CD4-positive, alpha-beta T cell treated with Interferon gamma for 1 hour (primary cell): Measurements from ENCODE around the gene PRKCZ.

Experiments used
- DNase-seq: peaks from one replicate; pipeline ENCODE4 v3.0.0-alpha.2; 2020

The PRKCZ gene

DNA sequence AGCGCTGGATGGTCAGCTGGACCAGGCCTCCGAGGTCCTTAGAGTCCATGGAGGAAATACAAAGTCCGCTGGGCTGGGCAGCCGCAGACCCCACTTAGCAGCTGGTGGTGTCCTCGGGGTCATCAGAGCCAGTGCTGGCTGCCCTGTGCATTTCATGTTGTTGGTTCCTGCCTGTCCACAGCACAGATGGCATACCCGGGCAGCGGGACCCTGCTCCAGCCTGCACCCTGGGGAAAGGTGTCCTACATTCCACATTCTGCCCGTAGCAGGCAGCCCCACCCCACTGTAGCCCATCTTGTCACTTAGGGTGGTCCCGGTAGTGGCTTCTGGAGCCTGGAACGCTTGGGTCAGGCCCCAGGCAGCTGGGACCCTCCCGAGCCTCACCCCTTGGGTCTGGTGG lies 19.8 kb downstream of the PRKCZ start:
- DNase-seq, result no peak

DNA sequence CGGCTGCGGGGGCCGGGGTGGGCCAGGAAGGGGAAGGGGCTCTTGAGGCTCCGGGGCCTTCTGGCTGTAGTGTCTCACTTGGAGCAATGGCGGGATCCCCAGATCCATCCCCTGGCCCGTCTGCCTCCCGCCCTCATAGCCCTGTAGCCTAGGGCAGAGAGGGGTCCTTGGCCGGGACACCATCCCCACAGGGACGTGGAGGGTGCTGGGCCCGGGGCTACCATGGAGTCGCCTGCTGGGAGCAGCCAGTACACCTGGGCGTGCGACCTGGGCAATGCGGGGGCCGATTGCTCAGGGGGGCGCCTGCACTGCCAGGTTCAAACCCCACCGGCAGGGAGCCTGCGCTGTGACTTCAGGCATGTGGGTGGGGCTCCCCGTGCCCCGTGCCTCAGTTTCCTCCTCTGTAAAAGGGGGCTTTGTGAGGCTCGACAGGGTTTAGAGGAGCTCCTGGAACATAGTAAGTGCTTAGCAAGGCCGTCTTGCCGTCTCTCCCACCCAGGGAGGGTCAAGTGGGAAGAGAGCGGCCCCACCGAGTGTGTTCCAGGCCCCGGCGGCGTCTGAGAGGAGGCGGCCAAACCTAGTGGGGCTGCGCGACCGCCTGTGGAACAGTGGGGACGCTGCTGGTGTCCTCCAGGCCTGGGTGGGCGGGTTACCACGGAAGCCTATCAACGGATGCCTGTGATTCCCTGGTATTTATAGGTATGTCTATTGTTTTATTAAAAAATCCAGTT lies 20.8 kb downstream of the PRKCZ start:
- no peak for DNase-seq

DNA sequence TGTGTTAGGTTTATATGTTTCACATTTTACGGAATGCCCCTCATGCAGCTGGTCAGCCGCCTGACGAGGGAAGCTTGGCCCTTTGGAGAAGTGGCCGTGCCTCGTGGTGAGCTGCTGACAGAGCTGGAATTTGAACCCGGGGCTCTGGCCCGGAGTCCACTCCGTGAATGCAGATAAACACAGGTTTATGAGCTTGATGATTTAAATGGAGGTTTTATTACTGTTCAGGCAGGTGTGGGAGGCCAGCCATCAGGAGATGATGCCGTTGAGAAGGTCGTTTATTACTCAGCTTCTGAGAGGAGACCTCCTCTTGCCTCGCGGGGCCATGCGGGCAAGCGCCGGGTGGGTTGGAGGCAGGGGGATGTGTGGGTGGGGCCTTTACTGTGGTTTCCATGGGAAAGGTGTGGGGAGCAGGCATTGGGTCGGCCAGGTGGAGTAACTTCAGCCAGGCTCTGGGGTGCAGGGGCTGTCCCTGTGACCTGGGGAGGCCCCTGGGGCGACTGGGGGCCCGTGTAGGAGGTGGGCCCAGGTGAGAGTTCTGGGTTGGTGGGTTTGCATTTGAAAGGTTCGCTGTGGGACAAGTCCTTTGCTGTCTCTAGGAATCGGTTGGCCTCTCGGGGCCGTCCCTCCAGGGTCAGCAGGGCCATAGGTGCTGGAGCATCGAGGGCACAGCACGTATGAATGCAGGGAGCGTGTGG lies 22.0 kb downstream of the PRKCZ start:
- no peak for DNase-seq

DNA sequence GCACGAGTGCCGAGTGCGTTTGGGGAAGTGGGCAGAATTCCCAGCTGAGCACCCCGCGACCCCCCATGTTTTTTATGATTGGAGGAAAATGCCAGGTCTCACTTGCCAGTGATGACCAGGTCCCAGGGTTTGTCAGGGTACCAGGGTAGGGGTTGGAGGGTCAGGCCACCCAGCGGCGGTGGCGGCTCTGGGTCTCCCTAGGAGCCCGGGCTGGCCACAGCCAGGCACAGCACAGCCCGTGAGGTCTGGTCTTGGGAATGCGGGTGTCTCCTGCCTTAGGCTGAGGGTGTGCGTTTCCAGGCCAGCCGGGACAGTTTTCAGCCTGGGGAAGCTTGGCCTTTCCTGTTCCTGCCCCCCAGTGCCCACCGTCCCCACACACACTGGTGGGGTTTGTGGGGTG lies 22.7 kb downstream of the PRKCZ start:
- DNase-seq, result no peak

DNA sequence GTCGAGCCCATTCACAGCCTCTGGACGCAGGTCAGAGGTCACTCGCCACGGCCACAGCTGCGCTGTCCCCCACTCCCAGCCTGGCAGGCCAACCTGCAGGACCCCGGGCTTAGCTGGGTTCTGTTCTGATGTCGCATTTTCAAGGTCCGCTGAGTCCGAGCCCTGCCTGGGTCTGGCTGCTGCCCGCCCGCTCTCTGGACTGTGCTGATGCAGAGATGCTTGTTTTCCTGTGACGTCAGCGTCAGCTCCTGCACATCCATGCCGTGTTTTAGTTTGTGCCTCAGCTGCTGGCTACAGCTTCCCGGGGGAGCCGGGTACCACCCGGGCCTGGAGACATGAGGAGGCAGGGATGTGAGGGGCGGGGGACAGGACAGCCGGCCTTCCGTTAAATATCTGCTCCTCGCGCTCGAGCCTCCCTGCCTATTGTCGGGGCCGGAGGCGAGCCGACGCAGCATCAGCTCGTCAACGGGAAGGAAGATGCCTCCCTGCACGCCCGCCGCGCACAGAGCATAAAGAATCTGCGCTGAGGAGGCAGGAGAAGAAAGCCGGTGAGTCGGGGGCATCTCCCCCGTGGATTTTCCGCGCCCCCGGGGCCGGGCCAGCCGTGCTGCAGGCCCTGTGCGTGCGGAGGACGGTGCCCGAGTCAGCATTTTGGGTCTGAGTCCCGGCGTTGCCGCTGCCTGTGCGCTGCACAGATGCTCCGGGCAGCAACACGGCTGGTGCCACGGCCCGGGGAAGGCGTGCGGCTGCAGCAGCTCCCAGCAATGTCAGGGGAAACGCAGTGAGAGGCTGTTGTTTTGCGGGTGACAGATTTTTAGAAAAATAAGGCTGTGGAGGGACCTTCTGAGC lies 23.4 kb downstream of the PRKCZ start:
- no peak for DNase-seq

DNA sequence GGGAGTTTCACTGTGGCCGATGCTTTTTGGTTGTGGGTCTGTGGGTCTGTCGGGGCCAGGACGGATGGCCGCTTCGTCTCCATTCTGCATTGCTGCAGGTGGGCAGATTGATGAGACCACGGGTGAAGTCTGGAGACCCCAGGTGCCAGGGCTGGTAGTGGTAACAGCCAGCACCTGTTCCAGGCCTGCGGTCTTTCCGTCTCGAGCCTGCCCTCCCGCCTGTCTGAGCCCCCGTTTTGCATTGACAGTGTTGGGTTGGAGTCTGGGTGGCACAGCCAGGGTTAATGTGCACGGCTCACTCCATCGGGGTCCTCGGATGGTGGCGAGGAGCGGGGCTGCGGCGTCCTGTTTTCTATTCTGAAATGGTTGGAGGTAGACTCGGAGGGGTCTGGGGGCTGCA lies 24.2 kb downstream of the PRKCZ start:
- DNase-seq, result no peak

DNA sequence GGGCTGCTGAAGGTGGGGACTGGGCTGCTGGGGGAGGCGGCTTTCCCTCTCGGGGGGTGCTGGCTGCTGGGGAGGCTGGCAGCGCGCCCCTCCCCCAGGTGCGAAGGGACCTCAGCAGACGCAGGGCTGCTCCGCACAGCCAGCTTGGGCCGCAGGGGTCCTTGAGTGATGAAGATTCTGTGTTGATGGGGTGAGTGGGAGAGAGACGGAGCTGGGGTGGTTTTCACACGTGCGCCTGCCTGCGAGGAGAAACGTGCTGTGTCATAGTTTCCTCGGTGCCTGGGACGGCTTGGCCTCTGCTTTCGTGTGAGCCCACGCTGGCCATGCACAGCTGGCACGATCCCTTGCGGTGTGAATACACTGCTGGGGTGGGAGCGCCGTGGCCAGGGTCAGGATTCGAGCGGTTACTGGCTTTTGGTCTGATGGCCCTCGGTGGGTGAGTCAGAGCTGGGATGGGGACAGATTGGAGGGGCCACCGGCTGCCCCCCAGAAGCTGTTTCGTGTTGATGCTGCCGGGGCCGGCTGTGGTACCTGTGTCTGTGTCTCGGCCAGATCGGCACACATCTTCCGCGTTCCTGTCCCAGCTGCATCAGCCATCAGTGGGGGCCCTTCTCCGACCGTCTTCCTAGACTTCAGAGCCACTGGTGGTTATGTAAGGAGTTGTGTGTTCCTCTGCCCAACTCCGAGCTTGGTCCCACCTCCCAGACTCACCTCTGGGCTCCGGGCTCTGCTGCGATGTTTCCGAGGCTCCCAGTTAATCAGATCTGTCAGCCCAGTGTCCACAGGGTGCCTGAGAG lies 24.9 kb downstream of the PRKCZ start:
- DNase-seq, result no peak

DNA sequence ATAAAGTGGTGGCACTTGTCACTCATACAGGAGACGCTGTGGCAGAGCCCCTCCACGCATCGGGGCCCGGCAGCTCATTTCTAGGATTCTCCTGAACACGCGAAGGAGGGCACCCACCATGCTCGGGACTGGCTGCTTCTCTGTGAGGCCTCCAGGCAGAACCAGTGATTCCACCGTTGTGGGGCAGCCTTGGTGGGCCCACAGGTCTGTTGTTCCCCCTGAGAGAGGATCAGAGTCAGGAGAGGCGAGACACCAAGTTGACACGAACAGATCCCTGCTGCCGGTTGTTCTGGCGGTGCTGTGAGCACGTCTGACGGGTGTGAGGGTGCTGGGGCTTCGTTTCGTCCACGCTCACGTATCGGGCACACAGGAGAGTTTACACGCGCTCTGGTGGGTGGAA lies 26.6 kb downstream of the PRKCZ start:
- no peak for DNase-seq

DNA sequence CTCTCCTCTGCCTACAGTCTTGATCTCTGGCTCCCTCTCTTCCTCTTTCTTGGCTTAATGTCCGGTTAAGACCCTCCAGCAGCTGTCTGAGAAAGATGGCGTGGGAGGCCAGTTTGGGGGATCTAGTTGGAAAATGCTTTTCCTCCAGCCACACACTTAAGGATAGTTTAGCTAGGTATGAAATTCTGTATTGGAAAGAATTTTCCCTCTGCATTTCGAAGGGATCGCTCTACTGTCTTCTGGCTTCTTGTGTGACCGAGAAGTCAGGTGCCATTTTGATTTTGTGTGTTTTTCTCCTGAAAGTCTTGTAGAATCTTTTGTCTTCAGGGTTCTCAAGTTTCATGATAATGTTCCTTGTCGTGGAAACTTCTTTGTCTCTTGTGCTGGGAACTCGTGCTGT lies 28.0 kb downstream of the PRKCZ start:
- DNase-seq, result no peak

DNA sequence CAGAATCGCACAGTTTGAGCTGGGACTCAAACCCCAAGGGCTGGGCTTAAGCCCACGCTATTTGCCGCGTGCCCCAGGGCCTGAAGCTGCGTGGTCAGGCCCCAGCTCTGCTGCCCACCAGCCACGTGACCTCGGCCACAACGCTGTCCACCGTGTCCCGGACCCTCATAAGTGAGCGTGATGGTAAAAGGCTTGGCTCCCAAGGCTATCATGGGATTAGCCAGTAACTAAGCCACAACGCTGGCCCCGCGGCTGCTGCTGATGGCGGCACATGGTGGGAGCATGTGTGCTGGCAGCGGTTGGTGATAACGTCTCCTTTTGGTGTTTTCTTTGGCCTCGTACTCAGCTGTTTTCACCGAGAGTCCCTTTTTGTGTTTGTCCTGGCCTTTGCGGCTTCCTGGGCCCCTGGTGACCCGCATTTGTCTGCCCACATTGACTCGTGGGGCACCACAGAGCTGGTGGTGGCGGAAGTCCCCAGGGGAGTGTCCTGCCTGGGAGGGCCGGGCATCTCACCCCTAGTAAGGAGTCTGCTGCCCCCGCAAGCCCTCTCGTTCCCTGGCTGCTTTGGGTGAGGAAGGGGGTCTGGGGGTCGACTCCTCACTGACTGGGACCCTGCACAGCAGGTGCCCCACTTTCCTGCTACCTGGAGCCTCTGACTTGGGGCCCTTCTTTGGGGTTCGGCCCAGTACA lies 29.3 kb downstream of the PRKCZ start:
- no peak for DNase-seq

DNA sequence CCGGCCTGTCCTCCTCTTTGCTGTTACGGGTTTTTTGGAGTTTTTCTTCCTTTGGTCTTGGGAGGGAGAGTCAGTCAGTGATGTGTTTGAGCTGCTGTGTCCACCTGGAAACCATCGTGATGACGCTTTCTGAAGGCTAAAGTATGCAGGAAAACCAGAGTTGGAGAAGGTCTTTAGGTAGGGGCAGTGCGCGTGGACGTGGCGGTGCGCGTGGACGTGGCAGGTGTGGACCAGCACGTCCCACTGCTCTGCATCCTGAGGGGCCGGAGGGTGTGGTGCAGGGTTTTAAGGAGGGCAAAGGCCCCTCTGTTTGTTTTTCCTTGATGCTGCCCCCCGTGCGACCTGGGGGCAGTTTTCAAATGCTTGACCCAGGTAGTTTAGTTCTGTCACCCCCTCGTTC lies 29.9 kb downstream of the PRKCZ start:
- no peak for DNase-seq

DNA sequence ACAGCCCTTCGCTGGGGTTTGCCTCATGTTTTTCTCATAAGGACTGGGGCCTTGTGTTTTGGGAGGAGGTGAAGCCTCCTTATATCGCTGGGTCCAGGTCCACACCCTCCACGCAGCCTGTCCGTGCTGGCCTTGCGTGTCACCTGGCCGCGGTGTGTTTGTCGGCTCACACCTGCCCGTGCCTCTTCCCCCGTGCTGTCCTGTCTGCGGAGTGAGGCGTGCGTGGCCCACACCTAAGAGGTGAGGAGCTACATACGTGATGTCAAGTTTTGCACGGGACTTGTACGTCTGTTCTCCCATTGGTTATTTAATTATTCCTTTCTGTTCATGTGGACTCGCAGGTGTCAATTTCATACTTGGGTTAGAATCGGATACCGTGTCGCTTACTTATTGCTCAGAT lies 30.7 kb downstream of the PRKCZ start:
- DNase-seq, result no peak

DNA sequence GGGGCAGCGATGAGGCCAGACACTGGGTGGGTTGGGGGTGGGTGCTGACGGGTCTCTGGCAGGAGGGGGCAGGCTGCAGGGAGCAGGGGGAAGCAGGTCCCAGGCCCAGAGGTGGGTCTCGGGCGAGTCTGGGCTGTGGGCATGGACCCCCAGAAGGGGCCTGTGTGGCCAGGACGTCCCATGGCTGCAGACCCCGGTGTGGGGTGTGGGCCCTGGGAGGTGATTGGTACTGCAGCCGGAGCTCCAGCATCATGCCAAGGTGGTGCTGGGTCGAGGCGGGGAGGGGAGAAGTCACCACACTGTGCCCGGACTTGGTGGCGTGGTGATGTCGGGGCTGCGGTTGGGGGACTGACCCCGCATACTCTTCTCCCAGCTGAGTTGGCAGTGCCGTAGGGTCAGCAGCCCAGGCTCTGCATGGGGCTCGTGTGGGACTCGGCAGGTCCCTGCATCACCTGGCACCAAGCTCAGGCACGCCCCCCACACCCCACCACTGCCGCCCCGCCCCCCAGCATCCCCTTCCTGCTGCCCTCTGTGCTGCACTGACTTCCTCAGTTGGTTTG lies 31.2 kb downstream of the PRKCZ start:
- no peak for DNase-seq

DNA sequence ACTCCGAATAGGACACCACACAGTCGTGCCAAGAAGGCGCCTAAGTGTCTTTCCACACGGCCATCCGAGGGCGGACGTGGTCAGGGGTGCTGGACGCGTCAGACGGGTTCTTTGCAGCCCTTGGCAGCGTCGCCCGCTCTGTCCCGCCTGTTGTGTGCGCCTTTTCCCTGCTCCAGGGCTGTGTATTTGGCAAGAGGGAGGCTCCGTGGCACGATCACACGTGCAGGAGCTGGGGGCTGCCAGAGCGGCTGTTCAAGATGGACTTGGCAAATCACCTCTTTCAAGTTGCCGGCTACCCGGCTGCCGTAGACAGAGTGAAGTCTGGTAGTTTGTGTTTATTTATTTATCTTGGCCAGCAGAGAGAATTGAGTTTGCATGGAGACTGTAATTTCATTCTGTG lies 31.9 kb downstream of the PRKCZ start:
- DNase-seq, result no peak

DNA sequence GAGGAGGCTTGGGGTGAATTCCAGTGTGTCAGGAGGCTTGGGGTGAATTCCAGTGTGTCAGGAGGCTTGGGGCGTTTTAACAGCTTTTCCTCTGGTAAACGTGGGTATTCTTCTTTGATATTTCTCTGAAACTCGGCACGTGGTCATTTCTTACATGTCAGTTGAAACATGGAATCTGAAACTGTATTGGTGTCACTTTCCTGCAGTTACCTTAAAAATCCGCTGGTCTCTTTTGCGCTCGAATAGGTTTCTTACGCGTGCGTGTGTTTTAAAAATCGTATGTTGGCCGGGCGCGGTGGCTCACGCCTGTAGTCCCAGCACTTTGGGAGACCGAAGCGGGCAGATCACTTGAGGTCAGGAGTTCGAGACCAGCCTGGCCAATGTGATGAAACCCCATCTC lies 33.5 kb downstream of the PRKCZ start:
- no peak for DNase-seq

DNA sequence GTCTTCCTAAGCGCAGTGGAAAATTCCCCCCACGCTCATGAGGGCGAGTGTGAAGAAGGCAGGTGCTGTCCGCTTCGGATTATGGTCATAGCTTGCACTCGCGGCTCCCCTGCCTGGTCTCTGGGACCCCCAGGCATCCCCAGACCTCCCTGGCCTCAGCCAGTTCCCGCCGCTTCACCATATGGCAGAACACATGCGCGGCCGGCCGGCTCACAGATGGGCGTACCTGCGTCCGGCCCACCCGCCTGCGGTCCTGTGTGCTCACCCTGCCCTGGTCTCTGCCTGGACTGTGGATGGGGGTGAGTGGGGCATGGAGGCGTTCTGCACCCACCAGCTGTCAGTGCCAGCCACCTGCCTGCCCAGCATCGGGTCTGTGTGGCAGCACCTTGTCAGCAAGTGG lies 34.1 kb downstream of the PRKCZ start:
- no peak for DNase-seq

DNA sequence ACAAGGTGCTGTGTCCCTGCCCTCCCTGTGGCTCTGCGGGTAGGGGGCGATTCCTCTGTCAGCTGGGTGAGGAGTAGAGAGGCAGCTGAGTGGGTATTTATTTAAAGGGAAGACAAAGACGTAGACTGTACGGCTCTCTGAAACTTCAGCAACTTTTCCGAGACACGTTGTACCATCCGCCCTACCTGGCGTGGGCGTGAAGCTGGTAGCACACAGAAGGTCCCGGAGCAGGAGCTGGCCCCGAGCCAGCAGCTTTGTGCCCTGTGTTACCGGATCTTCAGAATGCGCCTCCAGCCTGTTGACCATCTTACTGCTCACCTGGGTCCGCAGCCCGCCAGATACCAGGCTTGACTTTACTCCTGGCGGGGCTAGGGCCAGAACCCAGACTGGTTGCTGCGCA lies 34.9 kb downstream of the PRKCZ start:
- no peak for DNase-seq

DNA sequence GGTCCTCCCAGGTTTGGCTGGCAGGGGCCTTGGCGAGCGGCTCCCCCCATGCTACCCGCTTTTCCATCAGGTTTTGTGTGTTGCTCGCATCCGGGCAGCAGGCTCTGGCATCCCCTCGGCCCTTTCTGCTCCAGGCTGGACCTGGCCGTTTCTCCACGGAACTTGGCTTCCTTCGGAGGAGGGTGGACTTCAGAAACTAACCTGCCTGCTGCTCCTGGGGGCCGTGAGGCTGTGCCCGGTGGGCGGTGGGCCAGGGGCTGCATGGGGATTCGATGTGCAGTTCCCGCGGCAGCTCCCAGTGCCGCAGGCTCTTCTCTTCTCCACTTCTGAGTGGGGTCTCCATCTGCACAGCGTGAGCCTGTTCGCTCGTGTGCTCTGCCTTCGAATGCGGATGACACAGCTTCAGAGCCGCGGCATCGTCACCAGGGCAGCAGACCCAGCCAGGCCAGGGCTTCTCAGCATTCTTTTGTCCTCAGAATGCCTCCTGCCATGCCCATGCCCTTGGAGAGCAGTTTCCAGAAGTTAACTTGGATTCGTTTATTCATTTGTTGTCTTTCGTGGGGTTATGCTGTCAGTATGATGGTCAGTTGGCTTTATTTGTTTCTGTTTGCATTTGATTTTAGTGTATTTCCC lies 36.4 kb downstream of the PRKCZ start:
- DNase-seq, result no peak

DNA sequence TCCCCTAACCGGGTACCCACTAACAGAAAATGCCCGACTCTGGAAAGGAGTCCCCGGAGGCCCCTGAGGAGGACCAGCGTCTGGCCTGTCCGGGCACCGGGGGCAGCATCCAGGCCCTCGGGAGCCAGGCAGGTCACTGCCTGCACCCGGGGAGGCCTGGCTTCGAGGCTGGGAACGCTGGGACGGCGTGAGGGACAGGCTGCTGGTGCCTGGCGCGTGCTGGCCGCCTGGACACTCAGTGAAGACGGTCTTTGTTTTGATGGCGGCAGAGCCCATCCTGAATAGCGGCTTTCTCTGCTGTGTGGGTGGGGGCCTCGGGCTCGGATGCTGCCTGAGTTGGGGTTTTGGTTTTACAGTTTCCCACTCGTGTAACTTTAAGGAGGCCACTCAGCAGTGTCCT lies 37.6 kb downstream of the PRKCZ start:
- no peak for DNase-seq

DNA sequence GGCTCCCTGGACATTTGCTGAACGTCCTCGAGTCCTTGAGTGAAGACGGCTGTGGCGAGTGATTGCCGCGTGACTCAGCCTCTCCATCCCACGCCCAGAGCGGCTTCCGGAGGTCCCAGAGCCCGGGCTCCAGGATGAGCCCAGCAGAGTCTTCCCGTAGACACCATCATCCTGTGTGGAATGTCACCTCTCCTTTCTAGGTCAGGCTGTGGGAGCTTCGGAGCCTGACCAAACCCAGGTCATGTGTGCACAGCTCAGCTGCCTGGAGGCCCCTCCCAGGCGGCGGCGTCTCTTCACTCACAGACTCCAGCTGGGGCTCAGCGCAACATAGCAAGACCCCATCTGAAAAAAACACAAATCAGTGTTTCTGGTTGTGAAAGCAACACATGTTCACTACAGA lies 38.2 kb downstream of the PRKCZ start:
- no peak for DNase-seq

DNA sequence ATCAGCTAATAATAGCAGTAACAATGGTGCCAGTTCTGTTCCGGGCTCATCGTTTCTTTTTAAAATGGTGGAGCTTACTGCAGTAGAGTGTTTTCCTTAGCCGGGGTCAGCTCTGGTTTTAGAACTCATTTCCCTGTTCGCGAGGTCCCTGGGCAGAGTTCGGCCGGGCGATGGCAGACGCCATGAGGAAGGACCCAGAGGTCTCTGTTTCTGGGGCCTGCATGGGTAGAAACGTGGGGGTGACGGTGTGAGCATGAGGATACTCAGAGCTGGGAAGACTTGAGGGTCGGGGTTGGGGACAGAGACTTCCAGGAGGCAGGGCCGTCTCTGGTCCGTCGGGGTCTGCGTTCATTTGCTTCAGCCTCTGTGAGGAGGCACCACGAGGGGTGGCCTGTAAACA lies 38.8 kb downstream of the PRKCZ start:
- DNase-seq, result no peak
